ENCODE data around the gene KCNMB2.

DNA sequence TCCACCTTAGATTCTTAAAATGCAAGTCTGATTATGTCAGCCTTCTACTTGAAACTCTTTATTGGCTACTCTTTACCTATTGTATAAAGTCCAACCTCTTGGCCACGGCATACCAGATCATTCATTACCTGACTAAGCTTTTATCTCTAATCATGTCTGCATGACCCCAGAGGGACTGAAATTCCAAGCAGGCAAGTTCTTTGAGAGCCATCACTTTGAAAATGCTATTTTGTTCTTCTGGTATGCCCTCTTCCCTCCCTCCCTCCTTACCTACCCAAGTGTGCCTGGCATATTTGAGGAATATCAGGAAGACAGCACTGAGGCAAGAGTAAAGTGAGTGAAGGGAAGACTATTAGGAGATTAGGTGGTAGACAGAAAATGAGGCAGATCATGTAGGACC is 57.5 kb downstream of the KCNMB2 start:
- TF ChIP-seq, protein P1, sequence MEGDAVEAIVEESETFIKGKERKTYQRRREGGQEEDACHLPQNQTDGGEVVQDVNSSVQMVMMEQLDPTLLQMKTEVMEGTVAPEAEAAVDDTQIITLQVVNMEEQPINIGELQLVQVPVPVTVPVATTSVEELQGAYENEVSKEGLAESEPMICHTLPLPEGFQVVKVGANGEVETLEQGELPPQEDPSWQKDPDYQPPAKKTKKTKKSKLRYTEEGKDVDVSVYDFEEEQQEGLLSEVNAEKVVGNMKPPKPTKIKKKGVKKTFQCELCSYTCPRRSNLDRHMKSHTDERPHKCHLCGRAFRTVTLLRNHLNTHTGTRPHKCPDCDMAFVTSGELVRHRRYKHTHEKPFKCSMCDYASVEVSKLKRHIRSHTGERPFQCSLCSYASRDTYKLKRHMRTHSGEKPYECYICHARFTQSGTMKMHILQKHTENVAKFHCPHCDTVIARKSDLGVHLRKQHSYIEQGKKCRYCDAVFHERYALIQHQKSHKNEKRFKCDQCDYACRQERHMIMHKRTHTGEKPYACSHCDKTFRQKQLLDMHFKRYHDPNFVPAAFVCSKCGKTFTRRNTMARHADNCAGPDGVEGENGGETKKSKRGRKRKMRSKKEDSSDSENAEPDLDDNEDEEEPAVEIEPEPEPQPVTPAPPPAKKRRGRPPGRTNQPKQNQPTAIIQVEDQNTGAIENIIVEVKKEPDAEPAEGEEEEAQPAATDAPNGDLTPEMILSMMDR (IDR thresholded peaks at IDR 0.05; ENCODE audit: borderline replicate concordance, extremely low read depth, low read length, poor library complexity, severe bottlenecking) = no peak
- no peak for TF ChIP-seq EZH2 (IDR thresholded peaks at IDR 0.05; ENCODE audit: borderline replicate concordance, low read depth, low read length, severe bottlenecking)

Data from DND-41 (cell line).